Caco-2 (cell line): ENCODE data around the gene TMEM69. TPM values are rescaled to one million over a fixed set of nuclear protein-coding genes. Genes with fewer than 3 reads are reported as not detected.

Experiments used
- BruUV-seq: library from RNA; stranded (reverse); fragments of 400-500 nt; replicated peaks from 2 replicates; lab custom pipeline; 2021; lab: Mats Ljungman, UMichigan
- CTCF ChIA-PET: fragments of 300-600 bp; sonication (Branson Sonifier 250); formaldehyde crosslinking; loops from one replicate; lab custom pipeline; 2022; ENCODE audit warnings: antibody characterized with exemption; lab: Charles Lee
- POLR2A ChIA-PET: fragments of 300-600 bp; sonication (Branson Sonifier 250); formaldehyde crosslinking; loops from one replicate; lab custom pipeline; 2022; ENCODE audit warnings: antibody characterized with exemption; lab: Charles Lee
- DNase-seq, 2 experiments: peaks; one replicate each; pipeline versions ENCODE4 v3.0.0 to v3.0.0-alpha.2; 2020 to 2022
- H3K27me3 ChIP-seq: replicated peaks from 2 replicates; pipeline ENCODE4 v1.6.0; 2011; ENCODE audit warnings: low read length; ENCODE audit not compliant: control insufficient read depth, insufficient read depth
- H3K36me3 ChIP-seq: 2 replicates; pipeline ENCODE4 v1.5.1; 2011; ENCODE audit warnings: low read length; ENCODE audit not compliant: control insufficient read depth, insufficient read depth
- H3K4me1 ChIP-seq: fragments of 250-450 bp; sonication (Bioruptor Pico); 2 replicates; pipeline ENCODE4 v1.5.1; 2020; ENCODE audit warnings: mild to moderate bottlenecking
- H3K4me3 ChIP-seq: 2 replicates; pipeline ENCODE4 v1.5.1; 2011; ENCODE audit warnings: low read depth, mild to moderate bottlenecking, control low read depth, low read length
- H3K9me3 ChIP-seq: fragments of 250-450 bp; sonication (Bioruptor Pico); 2 replicates; pipeline ENCODE4 v1.5.1; 2020; ENCODE audit warnings: mild to moderate bottlenecking, moderate library complexity
- H3K27ac Mint-ChIP-seq: one replicate; pipeline ENCODE4 v1.8.0; 2022; ENCODE audit warnings: mixed read lengths; ENCODE audit not compliant: unreplicated experiment
- H3K27me3 Mint-ChIP-seq: one replicate; pipeline ENCODE4 v1.8.0; 2022; ENCODE audit warnings: mixed read lengths; ENCODE audit not compliant: insufficient read depth, unreplicated experiment
- H3K36me3 Mint-ChIP-seq: one replicate; pipeline ENCODE4 v1.8.0; 2022; ENCODE audit warnings: mild to moderate bottlenecking, mixed read lengths; ENCODE audit not compliant: insufficient read depth, unreplicated experiment
- H3K4me1 Mint-ChIP-seq: one replicate; pipeline ENCODE4 v1.8.0; 2022; ENCODE audit warnings: low read depth, mixed read lengths; ENCODE audit not compliant: unreplicated experiment
- H3K4me3 Mint-ChIP-seq: one replicate; pipeline ENCODE4 v1.8.0; 2022; ENCODE audit warnings: mild to moderate bottlenecking, moderate library complexity, mixed read lengths; ENCODE audit not compliant: unreplicated experiment
- H3K9me3 Mint-ChIP-seq: one replicate; pipeline ENCODE4 v1.8.0; 2022; ENCODE audit warnings: mixed read lengths; ENCODE audit not compliant: unreplicated experiment
- intact Hi-C: fragments of 100-400 bp; cut with micrococcal nuclease; formaldehyde crosslinking; loops from one replicate; pipeline ENCODE4 v1.10.0; 2022; ENCODE audit not compliant: unreplicated experiment
- total RNA-seq: library from RNA; stranded (reverse); gene quantifications from 2 replicates; pipeline ENCODE4 v1.2.3, GENCODE V29; 2022
- TF ChIP-seq, protein P1 (sequence below), 2 experiments: fragments of 200-600 bp in 1 of 2; IDR thresholded peaks; 1 replicate in 1 of 2; 2 replicates in 1 of 2; pipeline versions ENCODE4 v1.5.1 to v1.8.0; 2011 to 2022; ENCODE audit warnings: antibody characterized with exemption in 1 of 2, control low read depth in 1 of 2, inconsistent platforms in 1 of 2, low read depth in 1 of 2, low read length in 1 of 2, mild to moderate bottlenecking in 1 of 2, moderate library complexity in 1 of 2; ENCODE audit not compliant: insufficient read depth in 1 of 2, severe bottlenecking in 1 of 2, unreplicated experiment in 1 of 2

TMEM69 gene
- total RNA-seq, 1 experiment from 2014 or later, result 21.5 TPM

- H3K36me3 Mint-ChIP-seq, result peaks cover 5% of the 10 kb centered on the region
- ChIA-PET CTCF (no interaction called here), POLR2A (no interaction called here)
- no peaks in the 10 kb centered on the region for H3K36me3 ChIP-seq
- no peaks in the 10 kb centered on the region for H3K27me3 Mint-ChIP-seq
- H3K4me1 Mint-ChIP-seq, result peaks cover 7% of the 10 kb centered on the region
- DNase-seq, result no peak
- no peaks in the 10 kb centered on the region for H3K27me3 ChIP-seq
- no peaks in the 10 kb centered on the region; the same call in 1 of the 2 replicates for H3K4me1 ChIP-seq
- H3K9me3 Mint-ChIP-seq, result no peaks in the 10 kb centered on the region
- no peak overlapping the region for H3K27ac Mint-ChIP-seq
- no peak overlapping the region for H3K4me3 Mint-ChIP-seq
- intact Hi-C loops, result no loop called here
- no peaks in the 10 kb centered on the region for H3K9me3 ChIP-seq
- TF ChIP-seq, protein P1, sequence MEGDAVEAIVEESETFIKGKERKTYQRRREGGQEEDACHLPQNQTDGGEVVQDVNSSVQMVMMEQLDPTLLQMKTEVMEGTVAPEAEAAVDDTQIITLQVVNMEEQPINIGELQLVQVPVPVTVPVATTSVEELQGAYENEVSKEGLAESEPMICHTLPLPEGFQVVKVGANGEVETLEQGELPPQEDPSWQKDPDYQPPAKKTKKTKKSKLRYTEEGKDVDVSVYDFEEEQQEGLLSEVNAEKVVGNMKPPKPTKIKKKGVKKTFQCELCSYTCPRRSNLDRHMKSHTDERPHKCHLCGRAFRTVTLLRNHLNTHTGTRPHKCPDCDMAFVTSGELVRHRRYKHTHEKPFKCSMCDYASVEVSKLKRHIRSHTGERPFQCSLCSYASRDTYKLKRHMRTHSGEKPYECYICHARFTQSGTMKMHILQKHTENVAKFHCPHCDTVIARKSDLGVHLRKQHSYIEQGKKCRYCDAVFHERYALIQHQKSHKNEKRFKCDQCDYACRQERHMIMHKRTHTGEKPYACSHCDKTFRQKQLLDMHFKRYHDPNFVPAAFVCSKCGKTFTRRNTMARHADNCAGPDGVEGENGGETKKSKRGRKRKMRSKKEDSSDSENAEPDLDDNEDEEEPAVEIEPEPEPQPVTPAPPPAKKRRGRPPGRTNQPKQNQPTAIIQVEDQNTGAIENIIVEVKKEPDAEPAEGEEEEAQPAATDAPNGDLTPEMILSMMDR (IDR thresholded peaks at IDR 0.05; ENCODE audit: insufficient read depth in 1 of 2, low read depth in 1 of 2, low read length in 1 of 2, severe bottlenecking in 1 of 2, unreplicated experiment in 1 of 2), result no peak
- no TSS peak for BruUV-seq
- no peak overlapping the region for H3K4me3 ChIP-seq
Observed at GRCh38 chr1:45678489-45678888, 9.5 kb upstream of the TMEM69 start.

DNA sequence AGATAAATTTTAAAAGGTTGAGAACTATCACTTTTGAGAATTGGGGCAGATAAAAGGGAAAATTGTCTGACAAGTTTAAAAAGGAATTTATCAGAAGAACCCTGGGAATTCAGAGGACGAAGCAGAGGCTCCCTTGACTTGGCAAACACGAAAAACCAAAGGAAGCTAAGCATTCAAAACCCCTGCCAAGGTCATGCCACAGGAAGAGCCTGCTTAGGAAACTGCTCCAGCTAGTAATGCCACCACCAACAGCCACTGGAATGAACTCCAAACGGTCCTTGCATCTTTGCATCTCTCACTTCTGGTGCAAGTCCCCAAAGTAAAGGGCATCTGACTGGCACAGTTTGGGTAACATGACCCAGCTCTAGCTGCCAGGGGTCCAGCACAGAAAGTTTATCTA, 8.9 kb upstream of the TMEM69 start:
- H3K36me3 ChIP-seq, result no peaks in the 10 kb centered on the region
- peaks cover 7% of the 10 kb centered on the region for H3K4me1 Mint-ChIP-seq
- H3K36me3 Mint-ChIP-seq, result no peaks in the 10 kb centered on the region
- no peak overlapping the region for H3K27ac Mint-ChIP-seq
- no peaks in the 10 kb centered on the region for H3K9me3 Mint-ChIP-seq
- no peak for DNase-seq
- no peaks in the 10 kb centered on the region for H3K9me3 ChIP-seq
- BruUV-seq, result no TSS peak
- TF ChIP-seq, protein P1 (IDR thresholded peaks at IDR 0.05; ENCODE audit: insufficient read depth in 1 of 2, low read depth in 1 of 2, low read length in 1 of 2, severe bottlenecking in 1 of 2, unreplicated experiment in 1 of 2), result no peak
- no peaks in the 10 kb centered on the region; the same call in 1 of the 2 replicates for H3K4me1 ChIP-seq
- H3K4me3 ChIP-seq, result no peak overlapping the region
- H3K27me3 ChIP-seq, result no peaks in the 10 kb centered on the region
- no peaks in the 10 kb centered on the region for H3K27me3 Mint-ChIP-seq
- POLR2A ChIA-PET, result no interaction called here
- CTCF ChIA-PET, result no interaction called here
- no peak overlapping the region for H3K4me3 Mint-ChIP-seq
- intact Hi-C loops, result no loop called here

GRCh38 chr1:45682942-45683341, 5.0 kb upstream of the TMEM69 start:
- Histone ChIP-seq H3K36me3 (no peaks in the 10 kb centered on the region), H3K9me3 (no peaks in the 10 kb centered on the region), H3K4me1 (no peaks in the 10 kb centered on the region; the same call in 1 of the 2 replicates), H3K27me3 (no peaks in the 10 kb centered on the region), H3K4me3 (no peak overlapping the region)
- Mint-ChIP-seq H3K27me3 (no peaks in the 10 kb centered on the region), H3K27ac (no peak overlapping the region), H3K4me1 (peaks cover 3% of the 10 kb centered on the region), H3K36me3 (peaks cover 19% of the 10 kb centered on the region), H3K4me3 (no peak overlapping the region), H3K9me3 (no peaks in the 10 kb centered on the region)
- no peak for DNase-seq
- TF ChIP-seq, protein P1 (IDR thresholded peaks at IDR 0.05; ENCODE audit: insufficient read depth in 1 of 2, low read depth in 1 of 2, low read length in 1 of 2, severe bottlenecking in 1 of 2, unreplicated experiment in 1 of 2), result no peak
- ChIA-PET POLR2A (no interaction called here), CTCF (no interaction called here)
- no TSS peak for BruUV-seq
- intact Hi-C loops, result loop anchor here (10.0 kb wide), 1 partner anchor 188 kb away; the partner anchor contains the start of gene TESK2
